K562 (cell line): ENCODE results near the gene OR5K2. TPM values are rescaled to one million over a fixed set of nuclear protein-coding genes. Genes with fewer than 3 reads are reported as not detected.

Source experiments
- ATAC-seq: fragments of 200-7000 bp; cut with Tn5 transposase; 3 replicates; pipeline ENCODE4 v1.9.1; 2020; ENCODE audit warnings: moderate library complexity
- BruUV-seq: library from RNA; stranded (reverse); fragments of 400-500 nt; replicated peaks from 2 replicates; lab custom pipeline; 2021; lab: Mats Ljungman, UMichigan
- CTCF ChIA-PET: fragments of 300-600 bp; formaldehyde crosslinking; extraction: SDS; loops from one replicate; lab custom pipeline; 2021; ENCODE audit warnings: low intra/inter-chr PET ratio; lab: Yijun Ruan, JAX
- POLR2A ChIA-PET: fragments of 300-600, 350-650 bp; sonication (Branson Sonifier 250); formaldehyde crosslinking; extraction: SDS; loops from one replicate; lab custom pipeline; 2021; ENCODE audit warnings: antibody characterized with exemption, inconsistent platforms; lab: Yijun Ruan, JAX
- DNase-seq, 4 experiments: peaks; one replicate each; pipeline versions ENCODE4 v3.0.0 to v3.0.0-alpha.2; 2011 to 2018; ENCODE audit warnings: low spot score in 3 of 4, mixed read lengths in 3 of 4; ENCODE audit errors: extremely low read depth in 1 of 4
- FAIRE-seq: peaks from 2 replicates; lab custom pipeline; 2011; peaks lifted over from hg19 to GRCh38; lab: Jason Lieb, UNC
- H2AFZ ChIP-seq: 2 replicates; pipeline ENCODE4 v1.6.0; 2011; ENCODE audit warnings: low read depth, low read length, control low read depth, inconsistent platforms
- H3K27ac ChIP-seq: fragments of 200-600 bp; 3 replicates; pipeline ENCODE4 v1.8.0; 2011; ENCODE audit warnings: low read depth, mild to moderate bottlenecking, control low read depth, inconsistent platforms, low read length, moderate library complexity, mixed read lengths; ENCODE audit errors: extremely low read depth
- H3K27me3 ChIP-seq, 2 experiments: fragments of 300-600 bp in 1 of 2; 2 replicates in 1 of 2; 3 replicates in 1 of 2; pipeline versions ENCODE4 v1.6.0 to v1.8.0; 2011; ENCODE audit warnings: inconsistent platforms in 2 of 2, low read length in 2 of 2, mild to moderate bottlenecking in 1 of 2, mixed read lengths in 1 of 2, moderate library complexity in 1 of 2; ENCODE audit not compliant: control insufficient read depth in 2 of 2, insufficient read depth in 2 of 2
- H3K36me3 ChIP-seq: fragments of 300-600 bp; 3 replicates; pipeline ENCODE4 v1.8.0; 2011; ENCODE audit warnings: mild to moderate bottlenecking, low read length, inconsistent platforms; ENCODE audit not compliant: control insufficient read depth, insufficient read depth
- H3K4me1 ChIP-seq, 2 experiments: fragments of 200-600 bp in 1 of 2; replicated peaks in 1 of 2; 2 replicates in 1 of 2; 3 replicates in 1 of 2; pipeline versions ENCODE4 v1.5.1 to v1.8.0; 2011; ENCODE audit warnings: inconsistent platforms in 2 of 2, low read length in 2 of 2, mild to moderate bottlenecking in 1 of 2, mixed read lengths in 1 of 2, moderate library complexity in 1 of 2; ENCODE audit not compliant: control insufficient read depth in 2 of 2, insufficient read depth in 2 of 2
- H3K4me2 ChIP-seq: 2 replicates; pipeline ENCODE4 v1.6.1; 2011; ENCODE audit warnings: low read length, control low read depth, inconsistent platforms, mixed read lengths; ENCODE audit not compliant: insufficient read depth
- H3K4me3 ChIP-seq: fragments of 200-600 bp; sonication (generic), shearing (Covaris generic); 2 replicates; pipeline ENCODE4 v1.5.1; 2016; ENCODE audit warnings: control low read depth, inconsistent platforms
- H3K79me2 ChIP-seq: fragments of 200-600 bp; 3 replicates; pipeline ENCODE4 v1.8.0; 2011; ENCODE audit warnings: low read length, inconsistent platforms; ENCODE audit not compliant: control insufficient read depth, insufficient read depth
- H3K9ac ChIP-seq, 2 experiments: 2 replicates each; pipeline versions ENCODE4 v1.6.0 to v1.6.1; 2011; ENCODE audit warnings: low read depth in 2 of 2, low read length in 2 of 2, control low read depth in 1 of 2, inconsistent platforms in 1 of 2, mild to moderate bottlenecking in 1 of 2, mixed read lengths in 1 of 2; ENCODE audit not compliant: insufficient read depth in 1 of 2
- H3K9me1 ChIP-seq: one replicate; pipeline ENCODE4 v1.6.0; 2011; ENCODE audit warnings: inconsistent platforms, mild to moderate bottlenecking, low read length, moderate library complexity; ENCODE audit not compliant: control insufficient read depth, insufficient read depth
- H3K9me3 ChIP-seq: replicated peaks from 2 replicates; pipeline ENCODE4 v1.5.1; 2011; ENCODE audit warnings: low read depth, low read length, inconsistent platforms; ENCODE audit not compliant: control insufficient read depth, insufficient read depth
- H4K20me1 ChIP-seq: replicated peaks from 2 replicates; pipeline ENCODE4 v1.6.1; 2011; ENCODE audit warnings: low read length, inconsistent platforms, mixed read lengths; ENCODE audit not compliant: control insufficient read depth, insufficient read depth
- GABPA ChIP-seq: fragments of 200-800 bp; sonication (Bioruptor generic); conservative IDR thresholded peaks from 2 replicates; pipeline ENCODE4 v1.6.1; 2016; ENCODE audit warnings: low read depth, missing genetic modification characterization, missing compliant biosample characterization
- NR3C1 ChIP-seq: sonication (generic); formaldehyde crosslinking; IDR thresholded peaks from 2 replicates; pipeline ENCODE4 v1.8.1; 2022; ENCODE audit warnings: missing genetic modification reagents
- RREB1 ChIP-seq: fragments of 250-450 bp; sonication (Bioruptor Pico); IDR thresholded peaks from 2 replicates; pipeline ENCODE4 v1.4.0; 2020
- TCF7L2 ChIP-seq: fragments of 150-350 bp; IDR thresholded peaks from 2 replicates; pipeline ENCODE4 v1.6.1; 2016; ENCODE audit warnings: low read depth, mild to moderate bottlenecking, low read length, moderate library complexity
- XRCC5 ChIP-seq: fragments of 200-400 bp; formaldehyde crosslinking; IDR thresholded peaks from 2 replicates; pipeline ENCODE4 v1.6.1; 2017; ENCODE audit warnings: low read depth, mild to moderate bottlenecking, low read length
- ZFP36 ChIP-seq: fragments of 150-350 bp; IDR thresholded peaks from 2 replicates; pipeline ENCODE4 v1.6.1; 2018; ENCODE audit warnings: low read length, low read depth; ENCODE audit not compliant: partially characterized antibody
- ZFX ChIP-seq: sonication (generic); formaldehyde crosslinking; IDR thresholded peaks from 2 replicates; pipeline ENCODE4 v1.8.0; 2022; ENCODE audit warnings: mild to moderate bottlenecking, missing genetic modification reagents, moderate library complexity
- ZNF282 ChIP-seq: sonication (generic); formaldehyde crosslinking; IDR thresholded peaks from 2 replicates; pipeline ENCODE4 v1.8.1; 2023; ENCODE audit warnings: missing genetic modification reagents
- ZNF384 ChIP-seq: IDR thresholded peaks from 2 replicates; pipeline ENCODE4 v1.6.1; 2012; ENCODE audit warnings: low read depth, low read length, improper control_type of control experiment
- ZNF609 ChIP-seq: sonication (generic); formaldehyde crosslinking; IDR thresholded peaks from 2 replicates; pipeline ENCODE4 v1.8.1; 2023; ENCODE audit warnings: missing genetic modification reagents, mild to moderate bottlenecking, borderline replicate concordance
- WGBS: fragments of 100-300 bp; shearing (Covaris generic); methylation state at CpG from one replicate; pipeline ENCODE4 v1.1.6; 2016; ENCODE audit warnings: low coverage, mixed read lengths; ENCODE audit not compliant: insufficient coverage; ENCODE audit errors: missing lambda C conversion rate; 5-methylcytosine and 5-hydroxymethylcytosine counted together
- in situ Hi-C: fragments of 300-500 bp; cut with MboI; formaldehyde crosslinking; loops from 4 replicates; pipeline ENCODE4 v1.15.0; 2018; ENCODE audit warnings: inconsistent platforms, mixed read lengths
- intact Hi-C: fragments of 100-400 bp; cut with micrococcal nuclease; formaldehyde crosslinking; loops from 2 replicates; pipeline ENCODE4 v1.14.2; 2022
- polyA plus RNA-seq, 8 experiments: library from polyadenylated mRNA; depleted of rRNA in 4 of 8; stranded (reverse) in 5 of 8; unstranded in 3 of 8; fragments of >200 nt; fragmentation: Nextera tagmentation in 2 of 8; fragmentation: Illumina TruSeq in 1 of 8; extraction: Ambion mirVana in 2 of 8; extraction: Trizol in 1 of 8; gene quantifications; 2 replicates each; pipeline versions ENCODE4 v1.2.1 to v1.2.3, GENCODE V29; 2011 to 2014; ENCODE audit warnings: inconsistent platforms in 1 of 8, missing spikeins in 1 of 8
- total RNA-seq, 7 experiments: library from RNA; depleted of rRNA in 6 of 7; stranded (reverse); fragments of >200 nt in 6 of 7; fragmentation: Illumina TruSeq in 2 of 7; extraction: Trizol in 2 of 7; gene quantifications; 2 replicates each; pipeline versions ENCODE4 v1.2.1 to v1.2.3, GENCODE V29; 2011 to 2021; ENCODE audit warnings: low replicate concordance in 1 of 7

Gene OR5K2
- total and polyA plus RNA-seq, 9 of the 15 experiments (the other 6 are each of a cell fraction or from before 2014, with no cell fraction given) = not detected

GRCh38 chr3:98513736-98514135 is 16.3 kb downstream of the OR5K2 start (continued):
- no peak for TF ChIP-seq ZNF609 (CRISPR knock-in tag)
- no peak for TF ChIP-seq ZFX
- TF ChIP-seq ZNF282 (CRISPR knock-in tag) = no peak
- TF ChIP-seq ZNF384 = no peak
- no peak for TF ChIP-seq NR3C1 (CRISPR knock-in tag)
- no peak for TF ChIP-seq ZFP36

- Histone ChIP-seq H3K36me3 (peaks cover 41% of the 10 kb centered on the region; the same call in 2 of the 3 replicates), H3K27me3 (no peaks in the 10 kb centered on the region), H3K9me1 (no peaks in the 10 kb centered on the region), H3K79me2 (peaks cover 8% of the 10 kb centered on the region), H3K27ac (no peak overlapping the region), H3K9me3 (no peaks in the 10 kb centered on the region), H2AFZ (no peak overlapping the region), H3K9ac (no peak overlapping the region), H3K4me2 (no peak overlapping the region), H4K20me1 (no peaks in the 10 kb centered on the region), H3K4me1 (no peaks in the 10 kb centered on the region; a peak in 1 of 5 replicates), H3K4me3 (no peak overlapping the region)
- no TSS peak for BruUV-seq
- CTCF ChIA-PET = no interaction called here
- FAIRE-seq = no peak
- 75% methylated on average over 1 of the region's 1 CpG for WGBS
- in situ Hi-C loops = no loop called here
- no peak for DNase-seq
- intact Hi-C loops = no loop called here
- POLR2A ChIA-PET = no interaction called here
- no peak for ATAC-seq
- no peak for TF ChIP-seq TCF7L2
- TF ChIP-seq GABPA (tag) = no peak
- no peak for TF ChIP-seq XRCC5
- no peak for TF ChIP-seq RREB1 (CRISPR knock-in tag)
Observed at GRCh38 chr3:98514948-98515347, 17.5 kb downstream of the OR5K2 start.
